NCI-H1436 (cell line): ENCODE data around the gene ACOT7.
A peak's percentile ranks its signal among the peaks of the same experiment; 100 is the strongest.
"Not testable (repeated sequence)": the region's sequence is repeated elsewhere in the genome, so short reads cannot be mapped to it uniquely, and the experiment has no call there.

Experiments
- DNase-seq: peaks from one replicate; lab custom pipeline; 2025; lab: John Stamatoyannopoulos, UW

Gene ACOT7, protein sequence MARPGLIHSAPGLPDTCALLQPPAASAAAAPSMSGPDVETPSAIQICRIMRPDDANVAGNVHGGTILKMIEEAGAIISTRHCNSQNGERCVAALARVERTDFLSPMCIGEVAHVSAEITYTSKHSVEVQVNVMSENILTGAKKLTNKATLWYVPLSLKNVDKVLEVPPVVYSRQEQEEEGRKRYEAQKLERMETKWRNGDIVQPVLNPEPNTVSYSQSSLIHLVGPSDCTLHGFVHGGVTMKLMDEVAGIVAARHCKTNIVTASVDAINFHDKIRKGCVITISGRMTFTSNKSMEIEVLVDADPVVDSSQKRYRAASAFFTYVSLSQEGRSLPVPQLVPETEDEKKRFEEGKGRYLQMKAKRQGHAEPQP

DNA sequence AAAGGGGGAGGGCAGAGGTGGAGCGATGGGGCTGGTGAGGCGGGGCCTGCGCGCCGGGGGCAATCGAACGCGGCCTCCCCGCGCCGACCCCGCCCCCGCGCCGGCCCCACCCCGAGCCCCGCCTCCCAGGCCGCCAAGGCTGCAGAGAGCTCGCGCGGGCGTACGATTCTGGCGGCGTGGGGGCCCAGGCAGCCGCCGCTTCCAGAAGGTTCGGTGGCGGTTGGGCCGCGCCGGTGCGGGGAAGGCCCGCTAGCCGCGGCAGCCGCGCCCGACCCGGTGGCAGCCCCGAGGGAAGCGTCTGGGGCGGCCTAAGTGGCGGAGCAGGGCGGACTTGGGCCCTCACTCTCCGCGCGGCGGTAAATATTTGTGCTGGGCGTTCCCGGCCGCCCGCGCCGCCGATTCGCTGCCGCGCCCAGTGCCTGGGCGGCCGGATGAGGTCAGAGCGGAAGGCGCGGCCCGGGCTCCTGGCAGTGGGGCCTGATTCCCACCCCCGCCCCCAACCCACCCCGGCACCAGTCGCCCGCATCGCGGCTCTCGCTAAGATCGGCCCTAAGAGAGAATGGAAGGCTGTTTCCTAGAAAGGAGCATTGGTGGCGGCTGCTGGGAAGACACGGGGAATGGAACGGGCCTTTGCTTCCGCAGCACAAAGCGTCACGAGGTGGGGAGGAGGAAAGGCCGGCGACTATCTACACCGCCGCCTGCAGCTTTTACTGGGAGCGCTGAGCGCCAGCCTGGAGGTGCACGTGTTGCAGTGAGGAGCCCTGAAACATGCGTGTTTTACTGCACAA, at the start of gene ACOT7:
Gene ACOT7, minus strand, starts transcription at position 368 of the 788 bp plus-strand sequence. CDS start 368 bp downstream, outside the sequence.
- DNase-seq, result peak; percentile 88

DNA sequence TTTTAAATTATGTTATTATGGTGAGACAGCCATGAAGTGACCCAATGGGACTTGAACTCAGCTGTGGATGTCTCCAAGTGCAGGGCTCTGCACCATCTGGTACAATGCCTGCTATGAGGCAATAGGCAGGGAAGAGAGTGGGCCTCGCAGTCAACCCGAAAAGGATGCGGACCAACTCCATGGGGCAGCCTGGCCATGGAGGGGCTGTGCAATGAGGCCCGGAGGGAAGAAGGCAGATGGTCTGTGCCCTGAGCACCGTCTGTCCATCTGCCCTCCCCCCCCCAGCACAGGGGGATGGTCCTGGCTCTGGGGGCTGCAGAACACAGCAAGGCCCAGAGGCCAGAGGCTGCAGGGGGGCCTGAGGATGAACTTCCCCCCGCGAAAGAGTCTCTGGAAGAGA, 48.0 kb upstream of the ACOT7 start:
- DNase-seq, result no peak

DNA sequence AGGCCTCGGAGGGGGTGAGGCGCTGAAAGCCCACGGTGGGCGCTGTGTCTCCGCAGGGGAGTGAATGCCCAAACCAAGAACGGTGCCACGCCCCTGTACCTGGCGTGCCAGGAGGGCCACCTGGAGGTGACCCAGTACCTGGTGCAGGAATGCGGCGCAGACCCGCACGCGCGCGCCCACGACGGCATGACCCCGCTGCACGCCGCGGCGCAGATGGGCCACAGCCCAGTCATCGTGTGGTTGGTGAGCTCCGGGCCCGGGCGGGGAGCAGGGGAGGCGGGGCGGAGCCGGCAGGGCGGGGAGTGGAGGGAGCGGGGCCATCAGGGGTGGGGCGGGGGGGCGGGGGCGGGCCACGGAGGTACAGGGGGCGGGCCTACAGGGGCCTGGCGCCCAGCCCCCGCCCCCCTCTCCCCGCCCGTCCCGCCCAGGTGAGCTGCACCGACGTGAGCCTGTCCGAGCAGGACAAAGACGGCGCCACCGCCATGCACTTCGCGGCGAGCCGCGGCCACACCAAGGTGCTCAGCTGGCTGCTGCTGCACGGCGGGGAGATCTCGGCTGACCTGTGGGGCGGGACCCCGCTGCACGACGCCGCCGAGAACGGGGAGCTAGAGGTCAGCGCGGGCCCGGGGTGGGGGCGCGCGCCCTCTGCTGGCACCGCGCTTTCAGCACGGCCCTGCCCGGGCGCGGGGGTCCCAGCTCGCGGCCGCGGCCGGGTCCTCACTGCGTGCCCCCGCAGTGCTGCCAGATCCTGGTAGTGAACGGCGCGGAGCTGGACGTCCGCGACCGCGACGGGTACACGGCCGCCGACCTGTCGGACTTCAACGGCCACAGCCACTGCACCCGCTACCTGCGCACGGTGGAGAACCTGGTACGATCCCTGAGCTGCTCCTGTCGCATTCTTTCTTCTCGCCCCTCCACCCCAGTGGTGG, 46.9 kb upstream of the ACOT7 start:
- peak; percentile 62 for DNase-seq

DNA sequence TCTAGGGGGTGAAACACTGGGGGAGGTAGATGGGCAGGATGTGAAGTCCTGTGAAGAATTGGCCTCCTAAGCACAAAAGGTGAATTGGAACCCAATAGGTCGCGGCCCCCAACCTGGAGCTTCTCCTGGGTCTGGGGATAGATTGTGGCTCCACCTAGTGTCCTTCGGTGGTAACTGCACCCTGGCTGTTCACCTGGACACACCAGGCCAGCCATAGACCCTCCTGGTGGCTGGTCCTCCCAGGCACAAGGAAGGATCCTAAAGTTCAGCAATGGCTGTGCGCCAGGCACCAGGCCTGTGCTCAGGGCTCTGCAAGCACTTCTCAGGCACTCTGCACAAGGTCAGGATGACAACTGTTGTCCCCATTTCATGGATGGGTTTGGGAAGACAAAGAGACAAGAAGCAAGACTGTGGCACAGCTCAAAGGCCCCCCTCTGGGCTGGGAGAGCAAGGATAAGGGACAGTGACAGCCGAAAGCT, 44.5 kb upstream of the ACOT7 start:
- DNase-seq, result peak; percentile 51

DNA sequence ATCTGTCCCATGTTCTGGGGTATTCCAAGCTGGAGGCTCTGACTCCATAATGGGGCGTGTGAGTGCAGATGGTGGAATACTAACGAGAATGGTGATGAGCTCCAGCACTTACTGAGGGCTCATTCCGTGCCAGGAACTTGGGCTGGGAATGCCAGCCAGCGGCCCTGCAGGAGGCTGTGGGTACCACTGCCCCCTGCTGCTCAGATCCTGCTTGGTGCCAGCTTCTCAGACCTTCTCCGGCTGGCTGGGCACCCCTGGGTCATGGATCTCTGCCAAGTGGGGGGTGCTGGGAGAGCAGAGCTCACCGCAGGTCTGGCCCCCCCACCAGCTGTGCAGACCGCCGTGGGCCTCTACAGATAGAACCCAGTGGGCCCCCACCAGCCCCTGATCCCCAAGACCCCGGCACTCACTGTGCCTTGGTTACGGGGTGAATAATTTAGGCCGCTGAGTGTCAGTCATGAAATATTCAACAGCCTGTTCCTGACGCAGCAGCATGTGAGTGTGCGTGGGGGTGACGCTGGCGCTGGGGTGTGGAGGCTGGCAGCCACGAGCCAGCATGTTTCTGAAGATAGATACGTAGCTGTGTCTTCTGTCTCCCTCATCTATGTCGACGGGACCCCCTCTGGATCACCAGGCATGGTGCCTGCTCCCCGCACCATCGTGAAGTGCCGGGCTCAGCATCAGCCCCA, 43.6 kb upstream of the ACOT7 start:
- not testable (repeated sequence) for DNase-seq

DNA sequence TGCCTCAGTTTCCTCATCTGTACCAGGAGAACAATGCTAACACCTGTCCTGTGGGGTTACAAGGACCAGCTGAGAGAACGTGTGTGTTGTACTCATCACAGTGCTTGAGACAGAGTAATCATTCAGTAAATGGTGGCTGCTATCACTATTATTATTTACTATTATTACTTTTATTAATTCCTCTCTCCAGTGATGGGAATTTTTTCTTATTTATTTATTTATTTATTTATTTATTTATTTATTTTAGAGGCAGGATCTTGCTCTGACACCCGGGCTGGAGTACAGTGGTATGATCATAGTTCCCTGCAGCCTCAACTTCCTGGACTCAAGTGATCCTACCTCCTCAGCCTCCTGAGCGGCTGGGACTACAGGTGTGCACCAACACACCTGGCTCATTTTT, 42.7 kb upstream of the ACOT7 start:
- DNase-seq, result not testable (repeated sequence)

DNA sequence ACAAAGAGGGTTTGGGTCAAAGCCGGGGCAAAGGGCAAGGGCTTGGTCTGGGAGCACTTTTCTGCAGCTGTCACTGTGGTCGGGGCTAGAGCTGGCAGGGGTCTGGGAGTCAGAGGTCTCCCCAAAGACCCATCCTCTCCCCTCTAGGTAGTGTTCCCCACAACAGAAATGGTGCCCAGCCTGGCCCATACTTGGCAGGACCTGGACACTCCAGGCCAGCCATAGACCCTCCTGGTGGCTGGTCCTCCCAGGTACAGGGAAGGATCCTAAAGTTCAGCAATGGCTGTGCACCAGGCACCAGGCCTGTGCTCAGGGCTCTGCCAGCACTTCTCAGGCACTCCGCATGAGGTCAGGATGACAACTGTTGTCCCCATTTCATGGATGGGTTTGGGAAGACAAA, 42.0 kb upstream of the ACOT7 start:
- DNase-seq, result no peak

DNA sequence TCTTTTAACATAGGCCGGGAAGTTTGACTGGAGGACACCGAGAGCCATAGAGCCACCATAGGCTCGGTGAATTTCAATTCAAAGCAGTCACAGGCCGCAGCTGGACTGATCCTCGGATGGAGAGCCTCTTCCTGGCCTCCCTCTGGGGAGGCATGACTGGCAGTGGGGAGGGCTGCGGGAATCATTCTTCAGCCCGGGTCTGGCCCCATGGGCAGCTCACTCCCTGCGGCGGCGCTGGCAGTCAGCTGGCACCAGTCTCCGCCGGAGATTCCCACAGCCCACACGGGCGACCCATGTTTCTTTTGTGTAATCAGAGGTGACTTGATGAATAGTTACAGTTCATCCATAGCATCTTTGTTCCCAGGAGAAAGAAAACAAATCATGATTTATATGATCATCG, 41.6 kb upstream of the ACOT7 start:
- no peak for DNase-seq

DNA sequence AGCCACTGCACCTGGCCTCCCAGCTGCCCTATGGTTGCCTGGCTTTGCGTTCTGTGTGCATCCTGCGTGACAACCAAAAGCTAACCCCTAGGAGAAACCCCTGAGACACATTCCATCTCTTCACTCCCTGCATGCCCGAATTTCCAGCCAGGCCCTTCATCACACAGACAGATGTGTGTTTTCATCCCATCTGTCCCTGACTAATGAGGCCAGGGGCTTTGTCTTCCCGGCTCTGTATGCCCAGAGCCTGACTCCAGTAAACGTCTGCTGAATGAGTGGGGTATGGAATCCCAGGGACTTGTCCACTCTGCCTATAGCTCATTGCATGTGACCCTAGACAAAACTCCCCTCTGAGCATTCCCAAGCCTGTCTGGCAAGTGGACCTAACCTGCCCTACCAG, 40.6 kb upstream of the ACOT7 start:
- no peak for DNase-seq

DNA sequence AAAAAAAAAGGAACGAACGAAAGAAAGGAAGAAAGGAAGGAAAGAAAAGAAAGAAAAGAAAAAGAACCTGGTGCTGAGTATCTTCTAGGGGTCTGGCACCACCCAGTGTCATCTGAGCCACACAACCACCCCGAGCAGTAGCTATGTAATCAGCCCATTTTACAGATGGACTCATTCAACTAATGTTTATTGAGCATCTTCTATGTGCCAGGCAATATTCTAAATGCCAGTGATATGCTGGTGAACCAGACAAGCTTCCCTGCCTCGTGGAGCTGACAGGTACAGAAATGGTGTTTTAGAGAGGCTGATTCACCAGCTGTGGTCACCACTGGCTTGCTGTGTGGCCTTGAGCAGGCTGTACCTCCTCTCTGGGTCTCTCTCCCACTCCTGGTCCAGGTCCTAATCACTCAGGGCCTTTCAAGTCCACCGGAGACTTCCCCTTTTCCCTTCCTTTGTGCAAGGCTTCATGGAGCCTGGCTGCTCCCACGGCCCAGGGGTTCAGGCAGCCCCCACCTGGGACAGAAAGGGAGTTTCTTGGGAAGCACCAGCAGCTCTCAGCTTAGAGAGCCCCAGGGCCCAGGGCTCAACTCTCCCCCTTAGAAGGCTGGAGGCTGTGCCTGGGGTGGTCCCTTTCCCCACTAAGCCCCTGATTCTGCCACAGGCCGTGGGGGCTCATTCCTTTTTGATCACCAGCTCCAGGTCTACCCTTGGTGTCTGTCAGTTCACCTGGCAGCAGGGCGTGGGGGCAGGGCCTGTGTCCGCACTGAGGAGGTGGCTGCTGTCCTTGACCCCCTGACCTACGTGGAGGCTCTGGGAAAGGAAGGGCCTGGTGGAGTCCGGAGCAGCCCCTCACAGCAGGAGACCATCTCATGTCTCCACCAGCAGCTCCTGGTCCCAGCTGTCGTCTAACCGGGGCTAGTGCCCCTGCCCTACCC, 38.3 kb upstream of the ACOT7 start:
- DNase-seq, result not testable (repeated sequence)

DNA sequence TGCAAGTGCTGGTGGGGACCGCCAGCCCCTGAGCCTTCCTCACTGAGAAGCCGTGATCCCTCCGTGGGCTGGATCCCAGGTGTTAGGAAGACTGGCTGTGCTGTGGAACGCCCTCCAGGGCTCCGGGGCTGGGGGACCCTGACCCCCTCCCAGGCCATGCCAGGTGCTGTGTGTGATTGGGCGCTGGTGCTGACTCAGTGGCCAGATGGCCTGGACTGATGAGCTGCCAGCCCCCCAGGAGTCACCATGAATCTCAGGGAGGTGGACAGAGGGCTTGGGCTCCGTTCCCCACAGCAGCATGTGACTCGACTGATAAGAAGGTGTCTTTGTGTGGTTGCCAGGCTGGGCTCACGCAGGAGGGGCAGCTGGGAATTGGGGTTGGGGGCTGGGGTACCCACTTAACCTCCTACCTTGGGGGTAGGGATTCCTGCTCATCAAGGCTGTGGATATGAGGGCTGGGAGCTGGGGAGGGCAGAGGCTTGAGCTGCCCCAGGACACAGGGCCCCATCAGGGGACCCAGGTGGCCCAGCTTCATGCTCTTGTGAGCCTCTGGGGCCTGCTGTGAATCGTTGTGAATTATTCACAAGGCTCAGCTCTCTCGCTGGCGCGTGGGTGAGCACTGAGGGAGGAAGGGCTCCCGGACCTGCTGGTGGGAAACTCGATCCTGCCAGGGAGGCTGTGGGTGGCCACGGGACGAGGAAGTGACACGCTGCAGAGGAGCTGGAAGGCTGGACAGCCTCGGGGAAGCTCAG, 36.3 kb upstream of the ACOT7 start:
- DNase-seq, result not testable (repeated sequence)

DNA sequence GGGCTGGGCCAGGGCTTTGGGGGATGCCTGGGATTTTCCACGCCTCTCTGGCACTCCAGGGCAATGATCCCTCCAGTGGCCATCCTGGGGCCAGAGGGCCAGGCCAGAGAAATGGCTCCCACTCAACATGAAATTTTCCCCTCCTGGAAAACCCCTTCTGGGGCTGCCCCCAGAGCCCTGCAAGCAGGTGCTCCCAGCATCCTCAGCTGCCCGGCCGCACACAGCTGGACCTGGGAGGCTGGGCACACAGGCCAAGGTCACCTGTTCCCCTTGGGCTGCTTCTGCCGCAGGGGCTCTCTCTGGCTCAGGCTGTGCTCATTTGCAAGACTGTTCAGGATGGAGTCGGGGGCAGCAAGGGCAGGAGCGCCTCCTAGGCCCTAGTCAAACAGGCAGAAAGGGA, 34.9 kb upstream of the ACOT7 start:
- DNase-seq, result not testable (repeated sequence)

DNA sequence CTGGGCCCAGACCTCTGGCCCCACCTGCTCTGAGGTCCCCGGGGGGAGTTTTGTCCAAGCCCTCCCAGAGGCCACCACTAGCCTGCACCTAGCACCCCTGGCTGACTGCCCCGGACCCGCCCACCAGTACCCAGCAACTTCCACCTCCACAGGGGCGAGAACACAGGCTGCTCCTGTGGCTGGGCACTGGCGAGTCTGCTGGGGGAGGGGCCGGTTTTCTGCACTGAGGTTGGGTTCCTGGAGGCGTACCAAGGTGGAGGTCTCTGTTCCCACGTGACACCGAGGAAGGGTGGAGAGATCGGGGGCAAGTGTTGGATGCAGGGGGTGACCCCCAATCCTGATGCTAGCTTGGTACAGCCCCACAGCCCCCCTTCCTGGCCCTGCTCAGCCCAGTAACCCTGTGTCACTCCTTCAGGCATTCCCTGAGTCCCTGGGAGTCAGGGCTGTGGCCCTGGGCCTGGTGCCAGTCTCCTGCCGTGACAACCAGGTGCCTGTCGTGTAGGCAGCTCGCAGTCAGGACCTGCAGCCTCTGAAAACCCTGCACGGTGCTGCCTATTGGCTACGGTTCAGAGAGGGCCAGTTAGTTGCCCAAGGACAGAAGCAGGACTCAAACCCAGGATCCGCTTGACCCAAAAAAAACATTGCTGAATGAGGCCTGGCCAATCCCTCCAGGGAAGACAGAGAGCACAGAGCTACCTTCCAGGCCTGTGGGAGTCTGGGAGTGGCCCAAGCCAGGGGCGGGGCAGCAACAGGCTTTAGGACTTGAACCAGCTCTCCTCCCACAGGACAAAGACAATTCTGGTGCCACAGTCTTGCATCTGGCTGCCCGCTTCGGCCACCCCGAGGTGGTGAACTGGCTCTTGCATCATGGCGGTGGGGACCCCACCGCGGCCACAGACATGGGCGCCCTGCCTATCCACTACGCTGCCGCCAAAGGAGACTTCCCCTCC, 34.1 kb upstream of the ACOT7 start:
- DNase-seq, result no peak

DNA sequence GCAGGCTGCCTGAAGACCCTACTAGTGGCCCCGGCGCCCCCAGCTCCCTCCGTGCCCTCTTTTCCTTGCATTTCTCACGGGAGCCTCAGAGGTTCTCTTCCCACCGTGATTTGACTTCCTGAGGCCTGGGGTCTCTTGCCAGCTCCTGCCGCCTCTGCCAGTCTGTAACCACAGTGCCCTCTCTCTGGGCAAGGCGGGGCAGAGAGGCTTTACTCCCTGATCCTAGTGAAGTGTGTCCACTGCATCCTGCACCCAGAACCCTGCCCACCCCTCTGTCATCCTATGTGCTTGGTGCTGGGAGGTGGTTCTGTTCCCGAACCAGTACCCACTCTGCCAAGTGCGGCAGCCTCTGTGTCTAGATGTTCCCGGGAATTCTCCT, 33.4 kb upstream of the ACOT7 start:
- DNase-seq, result no peak

DNA sequence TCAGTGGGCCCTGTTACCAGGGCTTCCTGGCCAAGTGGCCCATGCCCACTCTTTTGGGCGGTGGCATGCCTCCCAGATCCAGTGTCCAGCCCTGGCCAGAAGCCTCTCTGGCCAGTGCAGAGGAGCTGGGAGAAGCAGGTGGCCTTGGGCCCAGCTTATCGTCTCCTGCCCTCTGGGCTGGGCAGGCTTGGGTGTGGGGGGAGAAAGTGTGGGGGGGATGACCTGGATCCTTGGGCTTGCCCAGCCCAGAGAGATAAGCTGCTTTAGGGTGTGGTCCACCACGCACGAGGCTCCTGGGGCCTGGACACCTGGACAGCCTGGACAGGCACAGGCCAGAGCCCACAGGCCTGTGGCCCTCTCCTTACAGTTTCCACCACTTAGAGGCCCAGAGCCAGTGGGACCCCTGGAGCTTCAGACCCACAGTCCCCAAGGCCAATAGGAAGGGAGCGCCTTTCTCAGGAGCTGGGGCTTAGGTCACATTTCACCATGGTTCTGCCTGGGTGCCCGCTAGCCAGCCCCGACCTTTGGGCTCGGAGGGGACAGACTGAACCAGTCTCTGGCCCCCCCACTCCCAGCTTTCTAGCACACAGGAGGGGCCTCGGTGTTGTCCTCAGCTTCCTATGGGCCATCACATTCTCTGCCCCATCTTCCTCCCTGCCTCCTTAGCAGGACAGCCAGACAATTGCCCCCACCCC, 32.9 kb upstream of the ACOT7 start:
- no peak for DNase-seq

DNA sequence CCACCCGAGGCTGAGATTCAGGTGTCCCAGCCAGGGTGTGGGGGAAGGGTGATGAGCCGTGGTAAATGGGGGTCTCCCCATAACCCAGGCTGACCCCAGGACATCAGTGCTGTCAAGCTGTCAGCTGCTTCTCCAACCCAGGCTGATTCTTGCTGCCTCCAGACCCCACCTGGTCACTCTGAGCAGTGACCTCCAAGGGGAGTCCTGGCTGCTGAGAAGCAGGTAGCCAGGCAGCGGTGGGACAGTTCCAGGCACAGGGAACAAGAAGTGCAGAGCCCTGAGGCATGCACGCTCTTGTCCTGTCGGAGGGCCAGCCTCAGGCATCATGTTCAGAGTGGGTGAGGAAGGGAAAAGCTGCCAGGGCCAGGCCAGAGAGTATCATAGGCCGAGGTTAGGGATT, 32.1 kb upstream of the ACOT7 start:
- no peak for DNase-seq

DNA sequence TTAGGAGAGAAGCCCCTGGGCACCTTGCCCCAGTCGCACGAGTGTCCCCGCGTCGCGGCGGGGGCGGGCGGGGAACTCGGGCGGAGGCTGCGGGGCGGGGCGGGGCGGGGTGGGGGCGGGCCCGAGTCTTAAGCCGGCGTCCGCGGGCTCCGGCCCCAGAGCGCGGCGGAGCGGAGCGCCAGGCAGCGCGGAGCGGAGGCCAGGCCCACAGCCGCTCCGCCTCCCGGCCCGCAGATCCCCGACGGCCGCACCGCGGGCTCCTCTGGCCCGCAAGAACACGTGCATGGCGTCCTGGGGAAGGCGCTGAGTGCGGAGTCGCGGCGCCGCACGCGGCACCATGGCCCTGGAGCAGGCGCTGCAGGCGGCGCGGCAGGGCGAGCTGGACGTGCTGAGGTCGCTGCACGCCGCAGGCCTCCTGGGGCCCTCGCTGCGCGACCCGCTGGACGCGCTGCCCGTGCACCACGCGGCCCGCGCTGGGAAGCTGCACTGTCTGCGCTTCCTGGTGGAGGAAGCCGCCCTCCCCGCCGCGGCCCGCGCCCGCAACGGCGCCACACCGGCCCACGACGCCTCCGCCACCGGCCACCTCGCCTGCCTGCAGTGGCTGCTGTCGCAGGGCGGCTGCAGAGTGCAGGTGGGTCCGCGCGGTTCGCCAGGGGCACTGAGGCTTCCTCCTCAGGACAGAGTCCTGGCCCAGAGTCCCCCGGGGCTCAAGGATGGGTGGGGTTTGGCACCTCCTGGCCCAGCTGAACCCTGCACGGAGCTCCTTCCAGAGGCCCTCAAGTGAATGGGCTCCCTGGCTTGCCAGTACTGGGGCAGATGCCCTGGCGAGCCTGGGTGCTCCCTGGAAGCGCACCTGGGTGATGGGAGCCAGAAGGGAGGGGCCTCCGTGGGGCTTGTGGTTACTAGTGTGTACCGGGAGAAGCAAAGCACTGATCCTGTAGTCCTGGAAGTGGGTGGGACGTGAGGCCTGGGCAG, 31.3 kb upstream of the ACOT7 start, which contains the start of gene ESPN:
Gene ESPN, plus strand, starts transcription at position 158 of the 975 bp plus-strand sequence. Its CDS starts 180 bp downstream, at position 338.
- no peak for DNase-seq
